ENCODE measurements around the gene CRYBA2.
A peak's percentile ranks its signal among the peaks of the same experiment; 100 is the strongest.

Gene CRYBA2

GRCh38 chr2:218993345-218994315 is at the start of gene CRYBA2:
CRYBA2 (minus strand) TSS chr2:218993422; CDS start chr2:218993176, 246 bp downstream.
- TF ChIP-seq CTCF (IDR thresholded peaks at IDR 0.05; ENCODE audit: low read depth, low read length) = no peak
- no peak for DNase-seq (ENCODE audit: extremely low read depth, low read depth)

GRCh38 chr2:219042750-219043149 is 49.5 kb upstream of the CRYBA2 start:
- no peak for TF ChIP-seq CTCF (IDR thresholded peaks at IDR 0.05; ENCODE audit: low read depth, low read length)
- no peak for DNase-seq (ENCODE audit: extremely low read depth, low read depth)

GRCh38 chr2:219042157-219042556 is 48.9 kb upstream of the CRYBA2 start:
- TF ChIP-seq CTCF (IDR thresholded peaks at IDR 0.05; ENCODE audit: low read depth, low read length) = no peak

GRCh38 chr2:219041252-219041651 is 48.0 kb upstream of the CRYBA2 start, which contains the start of gene CFAP65:
CFAP65 (minus strand) TSS chr2:219041516; CDS start chr2:219039048, 2,468 bp downstream.
- TF ChIP-seq CTCF (IDR thresholded peaks at IDR 0.05; ENCODE audit: low read depth, low read length) = no peak
- peak; percentile 5 for DNase-seq (ENCODE audit: extremely low read depth, low read depth)

More at GRCh38 chr2:219042157-219042556, 48.9 kb upstream of the CRYBA2 start:
- DNase-seq (ENCODE audit: extremely low read depth, low read depth) = no peak

- no peak for DNase-seq (ENCODE audit: extremely low read depth, low read depth)
- TF ChIP-seq CTCF (IDR thresholded peaks at IDR 0.05; ENCODE audit: low read depth, low read length) = no peak
Measured at GRCh38 chr2:219038600-219038999, 45.4 kb upstream of the CRYBA2 start.

GRCh38 chr2:219037783-219038499 is 44.7 kb upstream of the CRYBA2 start:
- no peak for DNase-seq (ENCODE audit: extremely low read depth, low read depth)
- no peak for TF ChIP-seq CTCF (IDR thresholded peaks at IDR 0.05; ENCODE audit: low read depth, low read length)

GRCh38 chr2:219035942-219036341 is 42.7 kb upstream of the CRYBA2 start:
- TF ChIP-seq CTCF (IDR thresholded peaks at IDR 0.05; ENCODE audit: low read depth, low read length) = no peak
- DNase-seq (ENCODE audit: extremely low read depth, low read depth) = no peak

Data from AG09319 (cell line).